Aorta (tissue), 5 donors: Measurements from ENCODE around the gene GRPEL2. TPM values are rescaled to one million over a fixed set of nuclear protein-coding genes. Genes with fewer than 3 reads are reported as not detected.

Experiments used
- ATAC-seq: fragments of 200-7000 bp; cut with Tn5 transposase; one replicate; pipeline ENCODE4 v1.9.1; 2022; ENCODE audit warnings: moderate library complexity; ENCODE audit not compliant: low FRiP score
- DNase-seq, 2 donors: peaks; one replicate each; pipeline ENCODE4 v3.0.0-alpha.2; 2020
- H3K27ac ChIP-seq, 2 donors: one replicate each; pipeline ENCODE4 v1.5.1; 2013; ENCODE audit warnings: low read length in 2 of 2, mild to moderate bottlenecking in 2 of 2, moderate library complexity in 2 of 2, control low read depth in 1 of 2, inconsistent platforms in 1 of 2, low read depth in 1 of 2
- H3K27me3 ChIP-seq, 2 donors: one replicate each; pipeline ENCODE4 v1.6.1; 2013; ENCODE audit warnings: control low read depth in 1 of 2, low read length in 1 of 2, mild to moderate bottlenecking in 1 of 2, moderate library complexity in 1 of 2; ENCODE audit not compliant: insufficient read depth in 2 of 2, control insufficient read depth in 1 of 2
- H3K36me3 ChIP-seq, 2 donors: one replicate each; pipeline ENCODE4 v1.6.1; 2013; ENCODE audit warnings: control low read depth in 1 of 2, low read length in 1 of 2, mild to moderate bottlenecking in 1 of 2; ENCODE audit not compliant: insufficient read depth in 2 of 2, control insufficient read depth in 1 of 2
- H3K4me1 ChIP-seq, 2 donors: one replicate each; pipeline ENCODE4 v1.6.1; 2013; ENCODE audit warnings: low read length in 2 of 2, control low read depth in 1 of 2, mild to moderate bottlenecking in 1 of 2, moderate library complexity in 1 of 2; ENCODE audit not compliant: insufficient read depth in 2 of 2, control insufficient read depth in 1 of 2
- H3K4me3 ChIP-seq, 2 donors: one replicate each; pipeline ENCODE4 v1.5.1; 2013; ENCODE audit warnings: low read length in 2 of 2, control low read depth in 1 of 2, mild to moderate bottlenecking in 1 of 2
- H3K9me3 ChIP-seq: one replicate; pipeline ENCODE4 v1.6.1; 2013; ENCODE audit warnings: mild to moderate bottlenecking, low read length; ENCODE audit not compliant: control insufficient read depth
- WGBS, 2 donors: extraction: QIAGEN DNeasy Blood & Tissue Kit; methylation state at CpG; one replicate each; pipeline ENCODE4 v1.1.7; 2013; 5-methylcytosine and 5-hydroxymethylcytosine counted together
- intact Hi-C, 2 donors: fragments of 100-400 bp; cut with DNase I; formaldehyde crosslinking; loops; one replicate each; pipeline versions ENCODE4 v1.14.2 to v1.15.0; 2022
- polyA plus RNA-seq, 2 donors: library from polyadenylated mRNA; stranded (reverse); fragments of 200-250 nt; gene quantifications; one replicate each; pipeline ENCODE4 v1.2.3, GENCODE V29; 2013
- total RNA-seq, 2 donors: library from RNA; stranded (reverse); fragmentation: NEBNext Ultra II Directional; extraction: Animal tissue kit (Norgen Biotek cat#: 25700); gene quantifications; one replicate each; pipeline ENCODE4 v1.2.1, GENCODE V29; 2021
- donor health status: healthy with polysubstance abuse.
- donor health status: Bipolar disorder and iron deficiency.
- donor health status: DM: no; HTN: no; CAD: no.
- donor health status: DM: no; HTN: no; CAD: no.
- donor health status: DM: yes; HTN: yes; CAD: no.

The GRPEL2 gene
- total and polyA plus RNA-seq, 4 donors, result 1.6 to 12.9 (median 7.5) TPM

GRCh38 chr5:149301744-149302380 is 43.4 kb upstream of the GRPEL2 start:
- ATAC-seq (no peak), DNase-seq (no peak)
- 77 to 83% methylated on average over 8 of the region's 8 CpGs for WGBS, 2 donors
- intact Hi-C loops, result no loop called here
- H3K4me1 ChIP-seq, result no peaks in the 10 kb centered on the region
- H3K27me3 ChIP-seq, result no peaks in the 10 kb centered on the region
- H3K9me3 ChIP-seq, result no peaks in the 10 kb centered on the region
- H3K4me3 ChIP-seq, result no peak overlapping the region
- no peak overlapping the region for H3K27ac ChIP-seq
- no peaks in the 10 kb centered on the region for H3K36me3 ChIP-seq

- DNase-seq (no peak), ATAC-seq (no peak)
- intact Hi-C loops, result no loop called here
- H3K36me3 ChIP-seq, result no peaks in the 10 kb centered on the region
- 88 to 89% methylated on average over 5 of the region's 5 CpGs for WGBS, 2 donors
- no peak overlapping the region for H3K27ac ChIP-seq
- H3K27me3 ChIP-seq, result no peaks in the 10 kb centered on the region
- H3K4me1 ChIP-seq, result no peaks in the 10 kb centered on the region
- no peak overlapping the region for H3K4me3 ChIP-seq
- no peaks in the 10 kb centered on the region for H3K9me3 ChIP-seq
These were observed 42.7 kb upstream of the GRPEL2 start for GRCh38 chr5:149302641-149303040.

- WGBS, 2 donors, result 87% methylated on average over 4 of the region's 4 CpGs
- no peaks in the 10 kb centered on the region for H3K4me1 ChIP-seq
These were observed 42.1 kb upstream of the GRPEL2 start for GRCh38 chr5:149303210-149303609.

GRCh38 chr5:149304195-149305078 is 40.9 kb upstream of the GRPEL2 start:
- no peaks in the 10 kb centered on the region for H3K36me3 ChIP-seq
- H3K4me1 ChIP-seq, result no peaks in the 10 kb centered on the region
- DNase-seq, result no peak
- intact Hi-C loops, result no loop called here
- no peak overlapping the region for H3K4me3 ChIP-seq
- ATAC-seq, result no peak
- H3K27ac ChIP-seq, result no peak overlapping the region
- no peaks in the 10 kb centered on the region for H3K9me3 ChIP-seq
- no peaks in the 10 kb centered on the region for H3K27me3 ChIP-seq
- WGBS, 2 donors, result 91 to 94% methylated on average over 11 of the region's 11 CpGs

More at GRCh38 chr5:149303210-149303609, 42.1 kb upstream of the GRPEL2 start:
- DNase-seq (no peak), ATAC-seq (no peak)
- Histone ChIP-seq H3K4me3 (no peak overlapping the region), H3K36me3 (no peaks in the 10 kb centered on the region), H3K27me3 (no peaks in the 10 kb centered on the region), H3K27ac (no peak overlapping the region), H3K9me3 (no peaks in the 10 kb centered on the region)
- intact Hi-C loops, result no loop called here

- no peak overlapping the region for H3K4me3 ChIP-seq
- H3K4me1 ChIP-seq, result no peaks in the 10 kb centered on the region
- H3K36me3 ChIP-seq, result no peaks in the 10 kb centered on the region
- 92 to 95% methylated on average over 6 of the region's 6 CpGs for WGBS, 2 donors
- ATAC-seq, result no peak
- DNase-seq, result no peak
- intact Hi-C loops, result no loop called here
- H3K9me3 ChIP-seq, result no peaks in the 10 kb centered on the region
- H3K27me3 ChIP-seq, result no peaks in the 10 kb centered on the region
- H3K27ac ChIP-seq, result no peak overlapping the region
These were observed 35.9 kb upstream of the GRPEL2 start for GRCh38 chr5:149309354-149309753.

- no peak overlapping the region for H3K27ac ChIP-seq
- no peak overlapping the region for H3K4me3 ChIP-seq
- 93% methylated on average over 4 of the region's 4 CpGs for WGBS, 2 donors
- DNase-seq, result no peak
- H3K36me3 ChIP-seq, result no peaks in the 10 kb centered on the region
- H3K9me3 ChIP-seq, result no peaks in the 10 kb centered on the region
- H3K4me1 ChIP-seq, result no peaks in the 10 kb centered on the region
- ATAC-seq, result no peak
- no peaks in the 10 kb centered on the region for H3K27me3 ChIP-seq
- intact Hi-C loops, result loop anchor here in 1 of 2 donors (10.0 kb wide), 1 partner anchor 254 kb away; no protein-coding TSS in a partner anchor
These were observed 34.8 kb upstream of the GRPEL2 start for GRCh38 chr5:149310488-149310887.

GRCh38 chr5:149310947-149311658 is 34.2 kb upstream of the GRPEL2 start:
- H3K27ac ChIP-seq, result no peak overlapping the region
- H3K4me3 ChIP-seq, result no peak overlapping the region
- DNase-seq (no peak), ATAC-seq (no peak)
- H3K27me3 ChIP-seq, result no peaks in the 10 kb centered on the region
- no peaks in the 10 kb centered on the region for H3K9me3 ChIP-seq
- H3K4me1 ChIP-seq, result no peaks in the 10 kb centered on the region
- intact Hi-C loops, result loop anchor here in 1 of 2 donors (10.0 kb wide), 1 partner anchor 254 kb away; no protein-coding TSS in a partner anchor
- 86 to 89% methylated on average over 10 of the region's 10 CpGs for WGBS, 2 donors
- no peaks in the 10 kb centered on the region for H3K36me3 ChIP-seq

GRCh38 chr5:149313151-149313841 is 32.0 kb upstream of the GRPEL2 start:
- no peaks in the 10 kb centered on the region for H3K36me3 ChIP-seq
- H3K27me3 ChIP-seq, result no peaks in the 10 kb centered on the region
- intact Hi-C loops, result loop anchor here in 1 of 2 donors (10.0 kb wide), 1 partner anchor 252 kb away; no protein-coding TSS in a partner anchor
- H3K27ac ChIP-seq, result no peak overlapping the region
- H3K4me3 ChIP-seq, result no peak overlapping the region
- H3K9me3 ChIP-seq, result no peaks in the 10 kb centered on the region
- no peaks in the 10 kb centered on the region for H3K4me1 ChIP-seq
- DNase-seq (no peak), ATAC-seq (no peak)
- WGBS, 2 donors, result 71 to 78% methylated on average over 6 of the region's 6 CpGs
